K562 (cell line): ENCODE results near the gene WDR83. TPM values are rescaled to one million over a fixed set of nuclear protein-coding genes. Genes with fewer than 3 reads are reported as not detected.
A peak's percentile ranks its signal among the peaks of the same experiment; 100 is the strongest.

ENCODE experiments used
- ATF2 ChIP-seq: sonication (generic); formaldehyde crosslinking; IDR thresholded peaks from 2 replicates; pipeline ENCODE4 v1.8.1; 2022; ENCODE audit warnings: missing genetic modification reagents
- BHLHE40 ChIP-seq: IDR thresholded peaks from 2 replicates; pipeline ENCODE4 v1.6.1; 2011; ENCODE audit warnings: low read length, improper control_type of control experiment
- CHD2 ChIP-seq: IDR thresholded peaks from 2 replicates; pipeline ENCODE4 v1.6.1; 2011; ENCODE audit warnings: low read depth, low read length
- CTCF ChIP-seq, 3 experiments: IDR thresholded peaks in 2 of 3; conservative IDR thresholded peaks in 1 of 3; 2 replicates each; pipeline ENCODE4 v1.5.1; 2011 to 2012; ENCODE audit warnings: low read length in 3 of 3, mild to moderate bottlenecking in 3 of 3, control low read depth in 2 of 3, improper control_type of control experiment in 1 of 3, inconsistent platforms in 1 of 3, low read depth in 1 of 3, mixed read lengths in 1 of 3, moderate library complexity in 1 of 3; ENCODE audit not compliant: insufficient read depth in 2 of 3
- FOXK2 ChIP-seq, 2 experiments: fragments of 450-650 bp; IDR thresholded peaks in 1 of 2; conservative IDR thresholded peaks in 1 of 2; 2 replicates each; pipeline ENCODE4 v1.6.1; 2016; ENCODE audit warnings: low read depth in 2 of 2, mild to moderate bottlenecking in 1 of 2
- HMGN3 ChIP-seq: IDR thresholded peaks from 2 replicates; pipeline ENCODE4 v1.6.1; 2011; ENCODE audit warnings: borderline replicate concordance, low read depth, mild to moderate bottlenecking, mixed read lengths, low read length; ENCODE audit not compliant: insufficient read length; ENCODE audit errors: extremely low read depth
- HOMEZ ChIP-seq: fragments of 250-450 bp; sonication (Bioruptor Pico); IDR thresholded peaks from 2 replicates; pipeline ENCODE4 v1.4.0; 2020; ENCODE audit warnings: mild to moderate bottlenecking, moderate library complexity
- MBD1 ChIP-seq: fragments of 250-450 bp; sonication (Bioruptor Pico); IDR thresholded peaks from 2 replicates; pipeline ENCODE4 v1.8.0; 2022; ENCODE audit warnings: inconsistent platforms
- MNT ChIP-seq, 2 experiments: fragments of 450-650 bp; conservative IDR thresholded peaks; 2 replicates each; pipeline ENCODE4 v1.6.1; 2017; ENCODE audit warnings: mild to moderate bottlenecking in 2 of 2, moderate library complexity in 2 of 2
- NFE2 ChIP-seq: IDR thresholded peaks from 2 replicates; pipeline ENCODE4 v1.6.1; 2014; ENCODE audit warnings: antibody characterized with exemption, low read depth
- SMAD3 ChIP-seq: fragments of 450-650 bp; formaldehyde crosslinking; conservative IDR thresholded peaks from 2 replicates; pipeline ENCODE4 v1.4.0; 2020; ENCODE audit warnings: mild to moderate bottlenecking
- ZFPM2 ChIP-seq: fragments of 250-450 bp; sonication (Bioruptor Pico); IDR thresholded peaks from 2 replicates; pipeline ENCODE4 v1.5.1; 2022; ENCODE audit warnings: mild to moderate bottlenecking
- ZKSCAN1 ChIP-seq: fragments of 150-350 bp; IDR thresholded peaks from 2 replicates; pipeline ENCODE4 v1.6.1; 2016; ENCODE audit warnings: low read depth, low read length
- ZNF133 ChIP-seq: fragments of 250-450 bp; sonication (Bioruptor Pico); IDR thresholded peaks from 2 replicates; pipeline ENCODE4 v1.4.0; 2020; ENCODE audit warnings: mild to moderate bottlenecking
- ZNF444 ChIP-seq: fragments of 250-450 bp; sonication (Bioruptor Pico); IDR thresholded peaks from 2 replicates; pipeline ENCODE4 v1.4.0; 2020; ENCODE audit warnings: mild to moderate bottlenecking, moderate library complexity
- ZNF668 ChIP-seq: fragments of 250-450 bp; sonication (Bioruptor Pico); IDR thresholded peaks from 2 replicates; pipeline ENCODE4 v1.8.0; 2022; ENCODE audit warnings: mild to moderate bottlenecking, inconsistent platforms
- polyA plus RNA-seq, 8 experiments: library from polyadenylated mRNA; depleted of rRNA in 4 of 8; stranded (reverse) in 5 of 8; unstranded in 3 of 8; fragments of >200 nt; fragmentation: Nextera tagmentation in 2 of 8; fragmentation: Illumina TruSeq in 1 of 8; extraction: Ambion mirVana in 2 of 8; extraction: Trizol in 1 of 8; gene quantifications; 2 replicates each; pipeline versions ENCODE4 v1.2.1 to v1.2.3, GENCODE V29; 2011 to 2014; ENCODE audit warnings: inconsistent platforms in 1 of 8, missing spikeins in 1 of 8
- total RNA-seq, 7 experiments: library from RNA; depleted of rRNA in 6 of 7; stranded (reverse); fragments of >200 nt in 6 of 7; fragmentation: Illumina TruSeq in 2 of 7; extraction: Trizol in 2 of 7; gene quantifications; 2 replicates each; pipeline versions ENCODE4 v1.2.1 to v1.2.3, GENCODE V29; 2011 to 2021; ENCODE audit warnings: low replicate concordance in 1 of 7

Gene WDR83
- total and polyA plus RNA-seq, 9 of the 15 experiments (the other 6 are each of a cell fraction or from before 2014, with no cell fraction given): 0.52 to 21.3 (median 4.2) TPM

GRCh38 chr19:12639901-12640613, 26.6 kb upstream of the WDR83 start (continued):
- 0 out of 2 replicates have a peak, but pooled peaks have one; percentile 15 for TF ChIP-seq MBD1 (CRISPR knock-in tag)
- TF ChIP-seq ATF2: no peak
- no peak for TF ChIP-seq ZNF133
- no peak for TF ChIP-seq BHLHE40
- TF ChIP-seq ZNF668 (CRISPR knock-in tag): no peak
- TF ChIP-seq SMAD3 (CRISPR knock-in tag): no peak
- TF ChIP-seq FOXK2 (conservative IDR thresholded peaks at IDR 0.05 in 1 of 2, IDR thresholded peaks at IDR 0.05 in 1 of 2; ENCODE audit: low read depth in 2 of 2): no peak
- no peak for TF ChIP-seq HOMEZ (CRISPR knock-in tag)
- TF ChIP-seq ZKSCAN1: no peak
- TF ChIP-seq HMGN3: peak; percentile 27
- TF ChIP-seq ZNF444 (CRISPR knock-in tag): no peak
- no peak for TF ChIP-seq NFE2
- peak; percentile 75 to 91 (median 85) for TF ChIP-seq CTCF (IDR thresholded peaks at IDR 0.05 in 2 of 3, conservative IDR thresholded peaks at IDR 0.05 in 1 of 3; ENCODE audit: insufficient read depth in 2 of 3, low read depth in 1 of 3, low read length in 3 of 3)
- no peak for TF ChIP-seq ZFPM2 (CRISPR knock-in tag)
- TF ChIP-seq MNT (conservative IDR thresholded peaks at IDR 0.05): peak in 1 of 2 experiments; percentile 51; a peak in 2 of 4 replicates
- TF ChIP-seq CHD2: no peak
